ENCODE data around the gene DPH6.
"Not testable (repeated sequence)": the region's sequence is repeated elsewhere in the genome, so short reads cannot be mapped to it uniquely, and the experiment has no call there.

DPH6 gene, protein sequence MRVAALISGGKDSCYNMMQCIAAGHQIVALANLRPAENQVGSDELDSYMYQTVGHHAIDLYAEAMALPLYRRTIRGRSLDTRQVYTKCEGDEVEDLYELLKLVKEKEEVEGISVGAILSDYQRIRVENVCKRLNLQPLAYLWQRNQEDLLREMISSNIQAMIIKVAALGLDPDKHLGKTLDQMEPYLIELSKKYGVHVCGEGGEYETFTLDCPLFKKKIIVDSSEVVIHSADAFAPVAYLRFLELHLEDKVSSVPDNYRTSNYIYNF

DNA sequence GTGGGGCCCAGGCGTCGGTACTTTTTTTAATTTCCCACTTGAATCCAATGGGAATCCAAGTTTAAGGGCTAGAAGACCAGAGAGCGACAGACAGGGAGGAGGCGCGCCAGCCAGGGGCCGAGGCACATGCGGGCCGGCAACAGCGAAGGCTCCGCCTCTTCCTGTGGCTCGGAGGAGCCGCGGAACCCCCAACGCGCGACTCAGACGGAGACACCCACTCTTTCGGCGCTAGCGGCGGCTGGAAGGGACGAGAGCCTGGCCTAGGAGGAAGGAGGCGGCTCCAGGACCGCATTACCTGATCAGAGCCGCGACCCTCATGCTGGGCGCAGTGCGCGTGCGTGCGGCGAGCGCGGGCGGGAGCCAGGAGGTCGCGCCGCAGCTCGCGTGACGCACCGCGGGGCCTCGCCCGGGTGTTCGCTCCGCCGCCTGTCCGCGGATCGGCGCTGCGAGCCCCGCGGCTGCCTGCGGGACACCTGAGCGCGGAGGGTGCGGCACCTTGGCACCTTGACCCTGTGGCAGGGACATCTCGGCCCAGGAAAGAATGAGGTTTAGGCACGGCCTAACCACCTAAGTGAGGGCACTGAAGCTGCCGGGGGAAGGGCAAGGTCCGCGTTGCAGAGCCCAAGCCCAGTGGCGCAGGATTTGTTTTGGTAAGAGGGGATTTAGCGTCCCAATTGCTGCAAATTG, at the start of gene DPH6:
DPH6 (minus strand) TSS at position 342 of the 687 bp plus-strand sequence; CDS start at position 318, 24 bp downstream.
- DNase-seq = peak; percentile 70

GRCh38 chr15:35595656-35596055, 49.7 kb upstream of the DPH6 start:
- DNase-seq = no peak

DNA sequence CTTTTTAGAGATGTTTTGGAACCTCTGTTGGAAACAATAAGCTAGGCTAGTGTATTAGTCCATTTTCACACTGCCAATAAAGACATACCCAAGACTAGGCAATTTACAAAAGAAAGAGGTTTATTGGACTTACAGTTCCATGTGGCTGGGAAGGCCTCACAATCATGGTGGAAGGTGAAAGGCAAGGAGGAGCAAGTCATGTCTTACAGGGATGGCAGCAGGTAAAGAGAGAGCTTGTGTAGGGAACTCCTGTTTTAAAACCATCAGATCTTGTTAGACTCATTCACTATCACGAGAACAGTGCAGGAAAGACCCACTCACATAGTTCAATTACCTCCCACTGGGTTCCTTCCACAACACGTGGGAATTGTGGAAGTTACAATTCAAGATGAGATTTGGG, 46.0 kb upstream of the DPH6 start:
- DNase-seq = not testable (repeated sequence)

DNA sequence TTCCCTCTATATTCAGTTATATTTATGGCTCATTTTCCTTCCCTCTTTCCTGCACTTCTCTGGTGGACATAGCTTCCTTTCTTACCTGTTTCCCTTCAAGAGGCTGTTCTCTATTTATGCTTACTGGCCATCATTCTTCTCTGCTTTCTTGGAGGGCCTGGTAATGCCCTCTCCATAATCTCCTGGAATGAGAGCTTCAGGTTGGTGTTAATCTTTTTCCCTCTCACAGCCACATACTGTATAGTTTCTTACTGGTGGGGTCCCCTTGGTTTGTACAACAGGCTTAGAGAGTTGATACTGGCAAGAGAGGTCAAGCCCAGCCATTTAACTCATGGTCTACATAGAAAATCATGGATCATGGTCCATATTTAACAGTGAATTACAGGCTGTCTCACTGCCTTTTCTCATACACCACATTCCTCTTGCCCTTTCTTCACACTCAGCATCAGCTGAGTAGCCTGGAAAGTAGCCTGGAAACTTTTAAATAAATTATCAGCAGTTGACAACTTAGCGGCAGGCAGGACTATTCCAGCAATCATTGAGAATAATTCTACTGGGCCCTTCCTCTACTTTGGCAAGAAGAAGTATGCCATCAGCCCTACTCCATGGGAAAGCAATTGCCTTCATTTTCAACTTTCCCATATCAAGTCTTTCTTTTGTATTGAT, 38.0 kb upstream of the DPH6 start:
- DNase-seq = no peak

DNA sequence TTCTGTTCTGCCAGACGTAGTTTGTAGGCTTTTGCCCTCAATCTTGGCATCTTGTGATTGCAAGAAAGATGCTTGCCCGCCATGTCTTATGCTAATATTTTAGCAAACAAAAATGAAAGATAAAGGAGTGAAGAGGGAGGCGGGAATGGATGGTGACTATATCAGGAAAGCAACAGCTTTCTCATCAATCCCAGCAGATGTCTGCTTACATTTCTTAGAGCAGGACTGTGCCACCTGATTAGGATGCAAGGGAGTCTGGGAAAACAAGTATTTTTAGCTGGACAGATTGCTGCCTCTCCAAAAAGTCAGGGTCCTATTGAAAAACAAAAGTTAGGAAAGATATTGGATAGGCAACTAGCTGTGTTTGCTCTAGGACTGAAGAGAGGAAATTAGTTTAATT, 34.6 kb upstream of the DPH6 start:
- DNase-seq = no peak

DNA sequence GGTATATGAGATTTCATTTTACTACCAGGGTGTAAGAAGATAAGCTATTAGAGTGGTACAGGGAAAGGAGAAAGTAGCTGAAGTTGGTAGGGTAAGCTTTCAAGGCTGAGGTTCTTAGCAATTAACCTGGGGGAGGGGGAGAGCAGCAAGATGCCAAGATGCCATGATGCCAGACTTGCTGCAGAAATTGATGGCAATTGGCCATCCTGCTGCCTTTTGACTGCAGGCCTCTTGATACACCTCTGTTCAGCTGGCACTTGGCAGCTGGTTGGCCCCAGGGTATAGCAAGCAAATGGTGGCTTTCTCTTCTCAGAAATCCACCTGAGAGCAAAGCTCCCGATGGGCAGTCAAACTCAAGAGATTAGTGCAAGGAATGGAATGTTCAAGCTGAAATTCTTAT, 21.4 kb upstream of the DPH6 start:
- DNase-seq = no peak

- DNase-seq = no peak
These were observed 21.0 kb upstream of the DPH6 start for GRCh38 chr15:35566991-35567390.

DNA sequence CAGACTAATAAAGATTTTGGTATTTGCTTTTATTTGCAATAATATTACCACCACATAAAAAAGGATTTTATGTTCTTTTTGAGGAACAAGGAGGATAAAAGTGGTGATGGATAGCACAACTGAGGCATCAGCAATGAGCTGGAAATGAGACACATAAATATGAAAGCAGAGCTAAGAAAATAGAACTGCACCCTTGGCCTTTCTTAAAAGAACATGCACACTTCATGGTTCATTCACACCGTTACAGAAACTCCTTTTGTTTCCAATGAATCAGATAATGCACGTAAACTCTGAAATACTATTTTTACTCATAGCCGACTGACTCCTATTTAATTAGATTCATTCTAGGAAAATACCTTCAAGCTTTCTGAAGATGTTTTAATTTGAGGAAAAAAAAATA, 19.9 kb upstream of the DPH6 start:
- DNase-seq = no peak

- no peak for DNase-seq
These were observed 16.7 kb upstream of the DPH6 start for GRCh38 chr15:35562641-35563040.

DNA sequence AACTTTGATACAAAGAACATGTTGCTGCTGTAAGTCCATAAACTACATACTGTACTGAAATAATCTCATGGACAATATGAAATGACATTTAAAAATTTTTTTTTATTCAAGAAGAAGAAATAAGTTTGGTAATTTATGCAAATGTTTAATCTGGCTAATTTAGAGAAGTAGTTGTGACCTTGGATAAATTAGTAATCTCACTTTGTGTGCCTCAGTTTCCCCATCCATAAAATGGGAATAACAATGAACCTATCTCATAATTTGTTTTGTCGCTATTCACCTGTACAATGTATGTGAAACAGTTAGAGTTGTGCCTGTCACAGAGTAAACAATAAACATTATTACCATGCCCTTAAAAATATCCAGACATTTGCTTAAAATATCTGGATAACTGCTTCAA, 15.3 kb upstream of the DPH6 start:
- DNase-seq = no peak

DNA sequence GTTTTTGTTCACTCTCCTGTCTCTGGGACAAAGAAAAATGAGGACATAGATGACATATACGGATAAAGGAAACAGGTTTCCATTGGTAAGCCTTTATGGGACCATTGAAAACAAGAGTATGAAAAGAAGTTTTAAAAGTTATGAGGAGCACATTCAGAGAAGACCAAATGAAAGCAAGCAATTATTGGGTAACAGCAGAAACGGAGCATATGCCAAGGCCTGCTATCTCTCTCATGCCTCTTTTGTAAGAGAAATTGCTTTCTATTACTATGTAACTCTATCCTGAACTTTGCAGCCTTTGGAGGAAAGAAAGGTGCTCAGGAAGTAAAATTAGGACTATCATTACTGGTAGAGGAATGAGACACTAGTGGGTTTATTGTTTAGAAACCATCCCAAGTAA, 14.9 kb upstream of the DPH6 start:
- DNase-seq = no peak

- no peak for DNase-seq
These were observed 14.3 kb upstream of the DPH6 start for GRCh38 chr15:35560258-35560657.

- DNase-seq = no peak
These were observed 13.7 kb upstream of the DPH6 start for GRCh38 chr15:35559683-35560082.

GRCh38 chr15:35557544-35557943, 11.6 kb upstream of the DPH6 start:
- DNase-seq = no peak

GRCh38 chr15:35557012-35557411, 11.0 kb upstream of the DPH6 start:
- DNase-seq = no peak

DNA sequence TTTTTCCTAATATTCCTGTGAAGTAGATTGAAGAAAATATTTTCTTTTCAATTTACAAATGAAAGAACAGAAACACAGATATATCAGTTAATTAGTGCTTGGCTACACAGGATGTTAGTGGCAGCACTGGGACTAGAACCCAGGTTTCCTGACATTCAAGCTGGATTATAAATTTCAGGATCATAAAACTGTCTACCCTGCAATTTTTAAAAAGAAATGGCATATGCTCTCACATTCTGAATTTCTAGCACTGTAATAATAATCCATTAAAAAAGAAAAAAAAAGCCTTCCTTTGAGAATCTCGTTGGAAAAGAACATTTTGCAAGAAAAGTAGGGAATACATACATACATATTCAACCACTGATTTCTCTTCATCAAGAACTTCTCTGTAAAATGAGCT, 9.3 kb upstream of the DPH6 start:
- DNase-seq = no peak

DNA sequence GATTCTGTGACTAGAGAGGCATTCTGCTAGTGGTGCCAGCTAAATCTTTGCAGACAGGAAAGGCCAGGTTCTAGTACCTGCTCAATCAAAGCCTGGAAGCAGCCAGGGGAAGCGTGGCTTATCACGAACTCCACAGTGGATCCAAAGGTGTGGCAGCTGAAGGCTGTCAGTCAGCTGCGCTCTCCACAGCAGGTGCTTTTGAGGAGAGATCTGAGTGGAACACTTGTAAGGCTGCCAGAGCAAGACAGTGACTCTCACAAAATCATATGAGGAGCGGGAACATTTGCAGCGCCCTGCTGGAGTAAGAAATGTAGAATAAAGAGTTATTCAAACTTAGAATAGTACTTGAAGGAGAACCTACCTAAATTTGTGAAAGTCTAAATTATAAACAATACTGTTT, 5.0 kb upstream of the DPH6 start:
- DNase-seq = no peak

DNA sequence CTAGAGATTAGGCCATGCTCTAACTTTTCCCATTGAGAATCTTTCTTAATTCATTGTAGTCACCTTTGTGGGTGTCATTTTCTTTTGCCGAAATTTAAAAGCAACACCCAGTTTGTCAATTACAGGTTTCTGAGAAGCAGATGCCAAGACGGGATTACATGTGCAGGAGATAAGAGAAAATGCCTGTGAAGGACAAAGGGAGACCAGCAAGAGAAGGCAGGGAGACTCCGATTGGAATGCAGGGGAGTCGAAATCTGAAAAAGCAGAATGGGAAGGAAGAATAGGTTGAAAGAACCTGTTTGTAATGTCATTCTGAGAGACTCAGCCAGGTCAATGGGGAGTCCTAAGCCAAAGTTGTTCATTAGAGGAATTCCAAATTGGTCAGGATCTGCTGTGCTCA, 3.6 kb upstream of the DPH6 start:
- DNase-seq = no peak

GRCh38 chr15:35548435-35548834, 2.5 kb upstream of the DPH6 start:
- DNase-seq = no peak

GRCh38 chr15:35547775-35548364, 1.9 kb upstream of the DPH6 start:
- DNase-seq = no peak

DNA sequence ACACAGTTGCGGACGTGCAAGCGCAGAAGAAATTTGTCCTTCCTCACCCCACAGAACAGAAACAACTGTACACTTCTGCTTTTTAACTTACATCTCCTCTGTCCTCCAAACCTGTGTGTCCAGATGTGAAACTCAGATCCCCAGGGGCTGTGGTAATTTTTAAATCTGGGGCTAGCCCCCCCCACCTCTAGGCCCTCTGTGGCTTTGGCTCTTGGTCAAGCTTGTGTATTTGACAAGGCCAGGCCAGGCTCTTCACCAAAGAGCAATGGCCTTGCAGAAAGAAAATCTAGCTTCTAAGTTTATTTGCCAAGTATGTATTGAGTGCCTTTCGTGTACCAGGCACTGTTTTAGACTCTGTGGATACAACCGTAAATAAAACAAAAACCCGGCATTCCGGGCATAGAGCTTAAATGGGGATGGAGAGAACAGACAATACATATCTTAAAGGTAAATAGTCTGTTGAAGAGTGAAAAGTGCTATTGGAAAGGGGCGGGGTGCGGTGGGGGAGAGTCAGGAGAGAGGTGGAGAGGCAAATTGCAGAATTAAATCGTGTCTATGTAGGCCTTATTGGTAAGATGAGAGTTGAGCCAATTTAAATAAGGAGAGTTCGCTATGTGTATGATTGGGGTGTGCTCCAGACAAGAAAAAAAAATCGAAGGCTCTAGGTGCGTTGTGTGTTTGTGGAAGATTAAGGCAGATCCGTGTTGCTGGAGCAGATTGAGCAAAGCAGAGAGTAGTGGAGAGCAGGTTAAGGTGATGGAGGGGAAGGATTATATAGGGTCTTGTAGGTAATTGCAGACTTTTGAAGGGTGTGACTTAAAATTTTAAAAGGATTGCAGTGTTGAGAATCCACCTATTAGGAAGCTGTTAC, 781 bp upstream of the DPH6 start:
- DNase-seq = no peak

DNA sequence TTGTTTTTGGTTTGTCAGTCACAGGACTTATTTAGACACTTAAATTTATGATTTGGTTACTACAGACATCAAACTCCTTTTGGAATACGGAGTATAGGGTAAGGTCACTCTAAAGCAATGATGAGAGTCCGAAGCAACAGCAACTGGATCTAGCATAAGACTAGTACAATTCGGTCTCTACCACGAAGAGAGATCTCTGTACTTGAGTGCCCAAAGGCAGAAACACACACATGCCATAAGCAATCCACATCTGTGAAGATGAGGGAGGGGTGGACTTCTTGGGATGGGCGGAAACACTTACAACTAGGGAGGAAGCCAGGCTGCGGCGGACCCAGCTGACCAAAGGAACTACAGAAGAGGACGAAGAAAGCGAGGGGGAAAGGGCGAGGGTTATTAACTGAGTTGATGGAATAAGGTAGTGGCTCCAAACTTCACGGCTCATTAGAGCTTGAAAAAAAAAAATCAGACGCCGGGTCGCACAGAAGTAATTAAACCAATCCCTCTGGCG, 595 bp downstream of the DPH6 start:
- no peak for DNase-seq

DNA sequence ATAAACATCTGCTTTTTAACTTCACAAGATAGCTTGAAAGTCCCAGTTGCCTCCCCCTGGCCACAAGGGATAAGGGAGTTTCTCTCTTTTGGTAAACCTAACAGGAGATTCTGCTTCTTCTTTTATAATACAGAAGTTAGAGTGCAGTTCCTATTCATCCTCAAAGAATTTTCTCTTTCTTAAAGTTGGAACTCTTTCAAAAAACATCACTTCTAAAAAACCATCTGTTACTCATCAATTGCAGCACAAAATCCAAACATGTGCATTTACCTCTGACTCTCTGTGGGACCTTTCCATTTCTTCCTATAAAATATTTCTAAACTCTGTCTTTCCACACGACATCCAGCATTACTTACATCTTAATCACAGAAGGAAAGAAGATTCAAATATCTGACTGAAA, 5.1 kb downstream of the DPH6 start:
- DNase-seq = no peak
